Measurements from ENCODE around the gene CXXC5.
"Not testable (repeated sequence)": the region's sequence is repeated elsewhere in the genome, so short reads cannot be mapped to it uniquely, and the experiment has no call there.

Gene CXXC5

DNA sequence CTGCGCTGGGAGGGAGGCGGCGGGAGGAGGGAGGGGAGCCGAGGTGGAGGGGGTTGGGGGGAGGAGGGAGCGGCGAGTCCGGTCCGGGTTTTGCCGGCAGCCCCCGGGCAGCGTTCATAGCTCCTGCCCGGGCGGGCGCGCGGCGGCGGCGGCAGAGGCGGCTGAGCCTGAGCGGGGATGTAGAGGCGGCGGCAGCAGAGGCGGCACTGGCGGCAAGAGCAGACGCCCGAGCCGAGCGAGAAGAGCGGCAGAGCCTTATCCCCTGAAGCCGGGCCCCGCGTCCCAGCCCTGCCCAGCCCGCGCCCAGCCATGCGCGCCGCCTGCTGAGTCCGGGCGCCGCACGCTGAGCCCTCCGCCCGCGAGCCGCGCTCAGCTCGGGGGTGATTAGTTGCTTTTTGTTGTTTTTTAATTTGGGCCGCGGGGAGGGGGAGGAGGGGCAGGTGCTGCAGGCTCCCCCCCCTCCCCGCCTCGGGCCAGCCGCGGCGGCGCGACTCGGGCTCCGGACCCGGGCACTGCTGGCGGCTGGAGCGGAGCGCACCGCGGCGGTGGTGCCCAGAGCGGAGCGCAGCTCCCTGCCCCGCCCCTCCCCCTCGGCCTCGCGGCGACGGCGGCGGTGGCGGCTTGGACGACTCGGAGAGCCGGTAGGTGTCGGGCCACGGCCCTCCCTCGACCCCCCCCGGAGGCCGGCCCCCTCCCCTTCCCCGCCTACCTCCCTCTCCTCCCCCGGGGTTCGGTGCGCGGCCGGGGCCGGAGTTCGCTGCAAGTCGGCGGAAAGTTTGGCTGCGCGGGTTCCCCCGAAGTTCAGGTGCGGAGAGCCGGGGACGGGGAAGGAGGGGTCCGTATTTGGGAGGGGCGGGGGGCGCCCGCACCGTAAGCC lies at the start of gene CXXC5:
Gene CXXC5, plus strand, starts transcription at position 145 of the 877 bp plus-strand sequence. CDS start 32,175 bp downstream, outside the sequence.
- peak; percentile 64 for DNase-seq (ENCODE audit: low spot score)
- ChIA-PET POLR2A (ENCODE audit: low non-redundant PET) (interaction anchor here (0.5 to 1.4 kb wide), 4 partner anchors 11 to 1437 kb away, joined by 3 to 16 read pairs (median 4); no protein-coding TSS in a partner anchor), CTCF (interaction anchor here (0.8 to 4.4 kb wide), 5 partner anchors 15 to 127 kb away, joined by 3 to 27 read pairs (median 6); no protein-coding TSS in a partner anchor)
- no peak within 1 kb of the TSS for H3K27ac ChIP-seq
- no peak for TF ChIP-seq CTCF (conservative IDR thresholded peaks at IDR 0.05; ENCODE audit: low read depth)

GRCh38 chr5:139598601-139598965 lies 49.6 kb upstream of the CXXC5 start:
- CTCF ChIA-PET, result interaction anchor here (0.6 kb wide), 5 partner anchors 24 to 242 kb away, joined by 3 to 4 read pairs (median 3); no protein-coding TSS in a partner anchor
- POLR2A ChIA-PET (ENCODE audit: low non-redundant PET); DNase-seq (ENCODE audit: low spot score): not testable (repeated sequence)
- H3K27ac ChIP-seq, result peak overlapping the region; percentile 66; the same call in 1 of the 2 replicates

DNA sequence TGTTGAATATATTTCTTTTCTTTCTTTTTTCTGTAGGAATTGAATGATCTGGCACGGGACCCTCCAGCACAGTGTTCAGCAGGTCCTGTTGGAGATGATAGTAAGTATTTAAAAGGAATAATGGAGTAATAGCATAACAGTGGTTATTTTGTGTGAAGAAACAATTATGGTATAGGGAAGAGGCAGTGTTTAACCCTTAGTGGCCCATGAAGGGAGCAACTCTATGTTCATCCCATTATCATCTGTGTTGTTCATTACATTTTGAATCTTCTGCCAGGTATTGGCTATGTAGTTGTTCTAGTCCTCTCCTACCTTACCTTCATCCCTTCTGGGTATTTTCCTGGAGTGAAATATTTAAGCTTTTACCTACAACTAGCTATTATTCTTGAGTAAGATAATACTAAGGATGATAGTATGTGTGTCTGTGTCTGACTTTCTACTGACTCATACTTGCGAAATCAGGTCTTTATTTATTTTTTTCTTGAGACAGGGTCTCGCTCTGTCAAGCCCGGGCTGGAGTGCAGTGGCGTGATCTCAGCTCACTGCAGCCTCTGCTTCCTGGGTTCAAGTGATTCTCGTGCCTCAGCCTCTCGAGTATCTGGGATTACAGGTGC lies 47.7 kb upstream of the CXXC5 start:
- TF ChIP-seq CTCF (conservative IDR thresholded peaks at IDR 0.05; ENCODE audit: low read depth), result no peak
- peak; percentile 77 for DNase-seq (ENCODE audit: low spot score)
- peak overlapping the region; percentile 63 for H3K27ac ChIP-seq
- ChIA-PET POLR2A (ENCODE audit: low non-redundant PET) (interaction anchor here (0.6 to 0.7 kb wide), 2 partner anchors 20 to 728 kb away, joined by 3 read pairs; no protein-coding TSS in a partner anchor), CTCF (interaction anchor here (0.6 to 1.0 kb wide), 3 partner anchors 17 to 499 kb away, joined by 3 to 6 read pairs (median 3); no protein-coding TSS in a partner anchor)

GRCh38 chr5:139601429-139601828 lies 46.7 kb upstream of the CXXC5 start:
- DNase-seq (ENCODE audit: low spot score), result no peak
- TF ChIP-seq CTCF (conservative IDR thresholded peaks at IDR 0.05; ENCODE audit: low read depth), result no peak
- ChIA-PET CTCF (interaction anchor here (0.6 to 1.1 kb wide), 5 partner anchors 10 to 1514 kb away, joined by 3 to 7 read pairs (median 3); no protein-coding TSS in a partner anchor), POLR2A (ENCODE audit: low non-redundant PET) (no interaction called here)
- H3K27ac ChIP-seq, result no peak overlapping the region; the same call in 1 of the 2 replicates

DNA sequence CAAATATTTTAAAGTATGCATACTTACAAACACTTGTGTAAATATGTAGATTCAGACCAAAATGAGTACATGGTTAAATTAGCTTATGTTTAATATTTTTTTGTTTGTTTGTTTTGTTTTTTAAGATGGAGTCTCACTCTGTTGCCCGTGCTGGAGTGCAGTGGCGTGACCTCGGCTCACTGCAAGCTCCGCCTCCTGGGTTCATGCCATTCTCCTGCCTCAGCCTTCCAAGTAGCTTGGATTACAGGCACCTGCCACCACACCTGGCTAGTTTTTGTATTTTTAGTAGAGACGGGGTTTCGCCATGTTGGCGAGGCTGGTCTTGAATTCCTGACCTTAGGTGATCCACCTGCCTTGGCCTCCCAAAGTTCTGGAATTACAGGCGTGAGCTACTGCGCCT lies 46.2 kb upstream of the CXXC5 start:
- H3K27ac ChIP-seq, result peak overlapping the region; percentile 30
- POLR2A ChIA-PET (ENCODE audit: low non-redundant PET); DNase-seq (ENCODE audit: low spot score): not testable (repeated sequence)
- CTCF ChIA-PET, result interaction anchor here (0.6 to 1.1 kb wide), 4 partner anchors 10 to 1514 kb away, joined by 3 to 7 read pairs (median 4); no protein-coding TSS in a partner anchor

- no peak for TF ChIP-seq CTCF (conservative IDR thresholded peaks at IDR 0.05; ENCODE audit: low read depth)
- no peak for DNase-seq (ENCODE audit: low spot score)
- POLR2A ChIA-PET (ENCODE audit: low non-redundant PET), result no interaction called here
- H3K27ac ChIP-seq, result no peak overlapping the region
- CTCF ChIA-PET, result no interaction called here
Observed at GRCh38 chr5:139605887-139606286, 42.3 kb upstream of the CXXC5 start.
